NK-92 (cell line): ENCODE results near the gene FUT8.

Source experiments
- DNase-seq: peaks from one replicate; lab custom pipeline; 2025; ENCODE audit not compliant: unreplicated experiment; lab: John Stamatoyannopoulos, UW

FUT8 gene

DNA sequence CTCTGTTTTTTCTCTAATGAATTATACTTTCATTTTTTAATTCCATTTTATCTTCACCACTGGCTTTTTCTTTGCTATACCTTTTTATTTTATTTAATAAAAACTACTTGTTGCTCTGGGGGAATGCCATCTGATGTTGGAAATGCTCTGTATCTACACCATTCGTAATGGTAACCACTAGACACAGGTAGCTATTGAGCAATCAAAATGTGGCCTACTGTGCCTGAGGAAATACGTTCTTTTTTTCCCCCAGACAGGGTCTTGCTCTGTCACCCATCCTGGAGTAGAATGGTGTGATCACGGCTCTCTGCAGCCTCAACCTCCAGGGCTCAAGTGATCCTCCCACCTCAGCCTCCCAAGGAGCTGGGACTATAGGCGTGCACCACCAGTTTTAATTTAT lies 140.2 kb downstream of the FUT8 start:
- DNase-seq: no peak

DNA sequence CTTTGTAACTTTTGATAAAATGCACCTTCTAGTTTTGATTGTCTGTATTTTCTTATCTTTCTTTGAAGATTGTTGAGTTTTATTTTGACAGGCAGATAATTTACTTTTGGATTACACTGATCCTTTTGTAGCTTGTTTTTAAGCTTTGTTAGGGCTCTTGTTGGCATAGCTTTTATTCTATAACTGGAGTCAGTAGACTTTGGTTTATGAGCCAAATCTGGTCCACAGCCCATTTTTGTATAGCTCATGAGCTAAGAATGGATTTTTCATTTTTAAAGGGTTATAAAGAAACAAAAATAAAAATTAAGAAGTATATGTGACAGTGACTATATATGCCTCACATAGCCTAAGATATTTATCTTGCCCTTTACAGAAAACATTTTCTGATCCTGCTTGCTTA lies 142.3 kb downstream of the FUT8 start:
- no peak for DNase-seq

DNA sequence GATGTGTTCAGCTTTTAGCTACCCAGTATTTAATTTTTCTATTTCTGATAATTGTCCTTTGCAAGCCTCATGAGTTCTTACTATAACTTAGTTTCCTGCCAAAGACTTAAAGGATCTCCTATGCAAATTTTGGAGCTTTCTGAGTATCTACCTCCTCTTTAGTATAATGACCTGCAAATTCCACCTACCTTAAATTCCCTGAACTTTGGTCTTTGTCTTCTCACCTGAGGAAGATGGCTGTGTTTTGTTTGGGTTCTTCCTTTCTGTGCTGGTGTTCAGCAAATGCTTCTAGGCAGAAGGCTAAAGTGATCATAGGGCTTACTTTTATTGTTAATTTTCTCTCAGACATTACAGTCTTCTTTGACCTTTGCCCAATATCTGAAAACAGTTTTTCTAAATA lies 142.8 kb downstream of the FUT8 start:
- DNase-seq: no peak

DNA sequence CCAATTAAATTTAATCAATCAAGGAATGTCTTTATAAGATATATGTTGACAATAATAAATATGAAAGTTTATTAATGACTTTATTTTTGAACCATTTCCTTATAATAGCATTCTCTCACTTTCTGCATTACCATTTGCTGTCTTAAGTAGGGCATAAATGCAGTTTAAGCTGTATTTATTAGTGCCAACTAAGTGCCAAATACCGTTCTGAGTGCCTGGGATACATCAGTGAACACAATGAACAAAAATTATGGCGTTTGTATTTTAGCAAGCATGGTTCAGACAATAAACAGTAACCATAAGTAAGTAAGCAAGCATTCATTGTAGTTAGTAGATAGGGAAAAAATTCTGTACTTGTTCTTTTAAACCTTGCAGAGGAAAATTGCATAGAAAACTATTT lies 145.8 kb downstream of the FUT8 start:
- no peak for DNase-seq

DNA sequence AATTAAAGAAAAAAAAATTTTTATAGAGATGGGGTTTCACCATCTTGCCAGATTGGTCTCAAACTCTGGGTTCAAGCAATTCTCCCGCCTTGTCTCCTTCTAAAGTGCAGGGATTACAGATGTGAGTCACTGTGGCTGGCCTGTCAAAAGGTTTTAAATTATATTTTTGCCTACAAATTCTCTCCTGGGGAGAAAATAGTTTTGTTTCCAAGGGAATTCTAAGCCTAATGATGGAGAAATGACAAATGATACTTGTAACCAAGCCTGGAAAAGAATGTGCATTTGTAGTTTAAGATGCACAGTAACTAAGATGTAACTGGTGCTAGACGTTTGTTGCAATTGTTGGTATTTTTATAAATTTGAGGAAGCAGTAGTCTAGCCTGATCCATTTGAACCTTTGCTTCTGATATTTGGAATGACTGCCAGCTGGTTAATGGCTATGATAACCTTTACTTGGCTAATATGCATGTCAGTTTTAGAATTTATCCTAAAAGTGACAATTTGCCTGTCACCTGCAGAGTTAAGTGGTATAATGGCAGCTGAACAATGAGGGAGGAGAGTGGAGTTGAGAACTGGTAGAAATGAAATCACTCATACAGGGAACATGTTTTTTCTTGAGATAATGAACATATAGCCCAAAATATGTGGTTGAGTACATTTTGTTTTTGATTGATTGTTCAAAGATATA lies 148.0 kb downstream of the FUT8 start:
- no peak for DNase-seq

DNA sequence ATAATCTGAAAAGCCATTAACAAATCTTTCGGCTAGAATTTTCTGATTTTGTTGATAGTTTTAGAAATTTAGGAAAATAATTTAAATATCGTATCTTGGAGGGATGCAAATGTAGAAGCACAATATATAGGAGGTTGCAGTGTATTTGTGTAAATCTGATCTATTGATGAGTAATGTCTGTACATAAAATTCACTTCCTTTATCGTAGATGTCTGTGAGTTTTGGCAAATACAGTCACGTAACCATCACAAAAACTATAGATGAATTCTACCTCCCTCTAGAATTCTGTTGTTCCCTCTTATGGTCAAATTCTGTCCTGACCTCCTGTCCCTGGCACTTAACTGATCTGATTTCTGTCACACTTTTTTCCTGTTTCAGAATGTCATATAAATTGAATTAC lies 151.8 kb downstream of the FUT8 start:
- DNase-seq: no peak

DNA sequence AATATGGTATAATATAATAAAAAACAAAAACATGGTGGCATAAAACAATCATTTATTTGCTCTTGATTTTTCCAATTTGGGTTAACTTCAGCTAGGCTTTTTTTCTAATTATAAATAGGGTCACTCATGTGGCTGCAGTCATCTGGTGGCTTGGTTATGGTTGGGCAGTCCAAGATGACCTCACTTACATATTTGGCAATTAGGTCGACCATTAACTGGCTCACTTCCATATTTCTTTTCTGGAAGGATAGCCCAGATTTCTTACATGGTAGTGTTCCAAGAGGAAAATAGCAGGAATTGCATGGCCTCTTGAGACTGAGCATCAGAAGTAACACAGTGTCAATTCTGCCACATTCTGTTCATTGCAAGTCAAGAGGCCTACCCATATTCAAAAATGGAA lies 153.4 kb downstream of the FUT8 start:
- no peak for DNase-seq

DNA sequence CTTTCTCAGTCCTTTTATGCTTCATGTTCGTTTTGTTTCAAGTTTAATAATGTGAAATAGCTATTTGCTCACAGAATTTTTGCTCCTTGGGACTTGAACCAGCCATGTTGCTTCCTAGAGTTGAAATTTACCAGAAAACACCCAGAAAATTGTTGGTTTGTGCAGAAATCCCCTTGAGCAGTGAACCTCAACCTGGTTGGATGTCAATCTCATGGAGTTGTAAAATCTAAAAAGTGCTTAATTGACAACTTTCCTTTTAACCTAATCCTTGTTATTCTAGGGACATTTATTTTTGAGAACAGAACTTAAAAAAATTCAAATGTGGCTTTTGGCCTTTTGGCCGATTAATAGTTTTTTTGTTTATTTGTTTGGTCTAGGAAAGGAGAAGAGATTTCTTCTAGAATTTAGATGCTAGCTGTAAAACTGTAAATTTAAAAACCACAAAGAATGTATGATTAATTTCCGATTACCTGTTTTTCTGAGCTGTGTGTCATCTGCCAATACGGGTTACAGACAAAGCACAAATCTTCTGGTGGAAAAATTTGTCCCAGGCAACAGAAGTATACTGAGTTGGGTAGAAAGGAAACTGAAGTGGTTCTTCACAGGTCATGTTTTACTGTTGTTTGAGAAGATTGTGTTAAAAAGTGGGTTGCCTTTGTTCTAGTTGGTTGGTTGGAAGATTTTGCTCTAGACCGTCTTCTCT lies 154.4 kb downstream of the FUT8 start:
- DNase-seq: no peak

DNA sequence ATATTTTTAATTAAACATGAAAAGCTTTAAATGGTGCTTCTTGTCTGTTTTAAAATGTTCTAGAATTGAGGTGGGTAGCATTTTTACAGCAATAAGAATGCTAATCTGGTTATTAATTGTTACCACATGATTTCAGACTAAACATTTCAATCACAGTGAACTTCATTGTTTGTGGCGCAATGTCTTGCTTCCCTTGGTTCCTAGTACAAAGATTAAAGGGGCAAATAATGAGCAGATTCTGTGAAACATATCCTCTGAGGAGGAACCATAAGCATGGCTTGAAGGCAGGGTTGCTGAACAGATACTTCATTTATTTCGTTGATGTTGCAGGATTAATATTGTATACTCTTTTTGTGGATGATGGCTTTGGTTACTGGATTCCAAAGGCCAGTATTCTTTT lies 162.1 kb downstream of the FUT8 start:
- no peak for DNase-seq

DNA sequence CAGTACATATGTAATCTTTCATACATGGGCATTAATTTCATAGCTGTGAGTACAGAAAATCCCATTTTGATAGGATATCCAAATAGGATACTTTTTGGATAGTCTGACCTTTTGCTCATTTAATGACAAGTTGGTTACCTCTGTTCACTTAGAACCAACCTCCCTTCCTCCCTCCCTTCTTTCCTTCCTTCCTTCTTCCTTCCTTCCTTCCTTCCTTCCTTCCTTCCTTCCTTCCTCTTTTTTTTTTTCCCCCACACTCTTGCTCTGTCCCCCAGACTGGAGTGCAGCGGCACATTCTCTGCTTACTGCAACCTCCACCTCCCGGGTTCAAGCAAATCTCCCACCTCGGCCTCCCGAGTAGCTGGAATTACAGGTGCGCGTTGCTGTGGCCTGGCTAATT lies 162.9 kb downstream of the FUT8 start:
- DNase-seq: no peak

DNA sequence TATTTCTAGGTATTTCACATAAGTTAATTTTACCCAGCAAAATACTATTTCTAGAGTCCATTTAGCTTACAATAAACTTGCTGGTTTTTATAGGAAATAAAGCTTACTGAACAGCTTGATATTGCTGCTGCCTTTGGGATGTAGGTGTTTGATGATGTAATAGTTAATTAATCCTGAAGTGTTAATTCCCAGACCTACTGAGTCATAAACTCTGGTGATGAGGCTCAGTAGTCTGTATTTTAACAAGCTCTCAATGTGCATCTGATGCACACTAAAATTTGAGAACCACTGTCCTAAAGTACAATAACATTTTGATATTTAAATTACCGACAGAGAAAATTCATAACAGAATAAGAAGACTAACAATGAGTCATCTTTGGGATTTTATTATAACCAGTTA lies 168.4 kb downstream of the FUT8 start:
- DNase-seq: no peak

DNA sequence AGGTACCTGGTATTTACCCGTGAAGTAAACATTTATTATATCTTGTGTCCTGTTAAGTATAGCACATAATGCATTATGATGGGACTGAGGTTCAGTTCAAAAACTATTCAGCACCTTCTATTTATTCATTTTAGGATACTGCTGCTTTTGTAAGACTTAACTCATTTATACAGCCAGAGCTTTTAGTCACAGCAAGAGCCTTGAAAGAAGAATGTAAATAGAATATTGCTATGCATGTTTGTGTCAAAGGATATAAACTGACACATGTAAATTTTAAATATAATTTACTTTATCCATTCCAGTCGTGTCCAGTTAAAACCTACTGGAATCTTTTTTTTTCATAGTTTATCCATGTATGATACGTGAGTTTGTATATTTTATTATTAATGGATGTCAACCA lies 168.8 kb downstream of the FUT8 start:
- DNase-seq: no peak

DNA sequence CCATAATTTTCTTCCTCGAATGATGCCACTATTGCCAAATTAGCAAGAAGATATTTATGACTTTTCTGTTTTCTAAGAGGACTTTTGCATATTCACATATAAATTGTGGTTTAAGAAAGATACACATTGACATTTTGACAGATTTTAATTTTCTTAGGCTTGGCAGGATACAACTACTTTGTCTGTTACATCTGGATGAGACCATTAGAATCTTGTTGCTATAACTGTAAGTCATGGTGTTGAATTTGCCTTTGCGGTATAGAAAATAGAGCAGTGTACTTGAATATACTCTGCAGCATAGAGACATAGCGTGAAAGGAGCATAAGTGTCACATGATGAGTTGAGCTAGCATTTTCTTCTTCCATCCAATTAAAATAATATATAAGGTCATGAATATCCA lies 169.3 kb downstream of the FUT8 start:
- DNase-seq: no peak

DNA sequence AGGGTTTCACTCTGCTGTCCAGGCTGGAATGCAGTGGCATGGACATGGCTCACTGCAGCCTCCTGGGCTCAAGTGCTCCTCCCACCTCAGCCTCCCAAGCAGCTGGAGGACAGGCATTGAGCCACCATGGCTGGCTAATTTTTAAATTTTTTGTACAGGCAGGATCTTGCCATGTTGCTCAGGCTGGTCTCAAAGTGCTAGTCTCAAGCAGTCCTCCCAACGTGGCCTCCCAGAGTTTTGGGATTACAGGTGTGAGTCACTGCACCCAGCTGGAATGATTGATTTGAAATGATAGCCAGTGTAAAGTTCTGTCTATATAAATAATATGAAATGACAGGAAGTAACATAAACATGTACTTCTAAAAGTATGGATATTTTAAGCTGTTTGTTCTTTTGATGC lies 172.7 kb downstream of the FUT8 start:
- no peak for DNase-seq

DNA sequence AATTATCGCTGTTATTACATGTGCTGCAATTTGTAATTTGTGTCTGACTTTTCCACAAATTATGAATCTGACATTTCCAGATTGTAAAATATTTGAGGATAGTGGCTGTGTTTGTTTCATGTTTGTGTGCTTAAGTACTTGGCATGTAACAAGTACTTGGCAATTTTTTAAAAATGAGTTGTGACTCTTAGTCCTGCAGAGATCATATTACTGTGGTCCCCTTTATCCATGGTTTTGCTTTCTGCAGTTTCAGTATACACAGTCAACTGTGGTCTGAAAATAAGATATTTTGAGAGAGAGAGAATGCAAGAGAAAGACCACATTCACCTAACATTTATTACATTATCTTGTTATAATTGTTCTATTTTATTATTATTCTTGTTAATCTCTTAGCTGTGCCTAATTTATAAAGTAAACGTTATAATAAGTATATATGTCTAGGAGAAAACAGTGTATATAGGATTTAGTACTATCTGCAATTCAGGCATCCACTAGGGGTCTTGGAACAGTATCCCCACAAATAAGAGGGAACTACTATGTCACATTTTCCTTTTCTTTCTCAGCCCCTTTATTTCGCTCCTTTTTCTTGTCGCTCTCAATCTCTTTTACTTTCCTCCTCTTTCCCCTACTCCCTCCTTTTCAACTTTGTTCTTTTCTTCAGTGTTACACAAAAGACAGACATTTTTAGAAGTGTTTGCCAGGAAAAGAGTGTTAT lies 176.1 kb downstream of the FUT8 start:
- no peak for DNase-seq

DNA sequence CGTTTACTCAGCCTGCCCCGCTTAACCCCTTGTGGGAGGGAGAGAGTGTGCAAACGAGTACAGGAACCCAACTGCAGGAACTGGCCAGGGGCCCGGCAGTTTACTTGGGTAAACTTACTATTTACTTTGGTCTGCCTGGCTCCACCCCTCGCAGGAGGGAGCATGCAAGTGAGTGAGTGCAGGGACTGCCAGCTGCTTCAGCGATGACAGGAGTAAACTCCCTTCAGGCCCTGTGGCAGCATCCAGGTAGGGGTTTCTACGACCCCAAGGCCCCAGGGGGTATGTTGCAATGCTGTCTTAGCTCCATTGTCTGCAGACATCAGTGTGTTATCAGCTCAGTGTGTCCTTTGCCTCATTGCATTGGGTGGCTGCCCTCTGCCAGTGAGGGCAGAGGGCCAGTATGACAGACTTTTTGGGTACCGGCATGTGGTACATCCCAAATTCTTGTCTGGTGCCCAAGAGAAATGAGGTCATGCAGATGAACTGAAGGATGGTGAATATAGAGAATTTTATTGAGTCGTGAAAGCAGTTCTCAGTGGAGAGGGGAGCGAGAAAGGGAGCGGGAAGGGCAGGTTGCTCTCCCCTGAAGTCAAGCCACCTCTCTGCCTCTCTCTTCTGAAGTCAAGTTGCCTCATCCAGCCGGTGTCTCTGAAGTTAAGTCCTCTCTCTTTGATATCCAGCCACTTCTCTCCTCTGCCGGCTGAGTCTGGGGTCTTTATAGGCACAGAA lies 181.8 kb downstream of the FUT8 start:
- DNase-seq: no peak

DNA sequence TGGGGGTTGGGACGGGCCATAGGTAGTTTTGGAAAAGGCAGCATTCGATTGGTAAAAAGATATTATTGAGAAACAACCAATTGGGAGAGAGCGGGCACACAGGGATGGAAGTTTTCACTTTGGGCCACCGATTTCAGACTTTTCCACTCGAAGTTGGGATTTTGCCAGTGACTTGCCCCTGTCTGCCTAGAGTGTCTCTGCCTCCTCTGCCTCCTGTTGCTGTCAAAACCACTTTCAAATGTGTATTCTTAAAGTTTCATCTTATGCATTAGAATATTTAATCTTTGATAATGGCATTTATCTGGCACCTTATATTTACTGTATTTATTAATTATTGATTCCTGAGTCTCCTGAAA lies 182.3 kb downstream of the FUT8 start:
- DNase-seq: no peak

DNA sequence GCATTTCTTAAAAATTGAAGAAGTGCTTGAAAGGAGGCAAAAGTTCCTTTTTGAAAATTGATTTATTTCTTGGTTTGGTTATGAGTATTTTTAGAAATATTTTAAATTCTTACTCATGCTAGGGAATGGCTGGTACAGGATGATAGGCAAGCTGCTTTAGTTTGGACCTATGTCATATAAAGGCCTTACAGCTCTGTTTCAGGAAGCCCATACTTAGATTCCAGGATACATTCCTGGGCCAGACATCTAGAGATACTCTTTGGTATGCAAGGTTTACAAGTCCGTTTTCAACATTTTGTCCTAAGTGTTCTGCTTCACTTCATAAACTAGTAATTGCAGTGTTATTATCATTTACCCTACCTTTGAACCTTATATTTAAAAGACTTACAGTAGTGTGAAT lies 186.8 kb downstream of the FUT8 start:
- DNase-seq: no peak

DNA sequence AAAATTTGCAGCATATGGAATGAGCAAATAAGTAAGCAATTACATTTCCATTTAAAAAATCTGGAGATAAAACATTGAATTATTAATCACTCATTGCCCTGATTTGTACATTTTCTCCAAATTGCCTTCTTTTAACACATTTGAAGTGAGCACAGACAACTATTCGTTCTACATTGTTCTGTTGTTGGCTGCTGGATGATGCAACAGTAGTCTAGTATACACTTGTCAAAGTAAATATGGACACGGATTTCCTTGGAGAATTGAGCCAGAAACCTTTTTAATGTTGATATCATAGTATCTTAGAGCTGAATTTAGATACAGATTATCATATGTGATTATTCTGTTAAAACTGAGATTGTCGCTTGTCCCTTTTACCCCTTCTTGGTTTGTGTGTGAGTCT lies 188.2 kb downstream of the FUT8 start:
- DNase-seq: no peak

DNA sequence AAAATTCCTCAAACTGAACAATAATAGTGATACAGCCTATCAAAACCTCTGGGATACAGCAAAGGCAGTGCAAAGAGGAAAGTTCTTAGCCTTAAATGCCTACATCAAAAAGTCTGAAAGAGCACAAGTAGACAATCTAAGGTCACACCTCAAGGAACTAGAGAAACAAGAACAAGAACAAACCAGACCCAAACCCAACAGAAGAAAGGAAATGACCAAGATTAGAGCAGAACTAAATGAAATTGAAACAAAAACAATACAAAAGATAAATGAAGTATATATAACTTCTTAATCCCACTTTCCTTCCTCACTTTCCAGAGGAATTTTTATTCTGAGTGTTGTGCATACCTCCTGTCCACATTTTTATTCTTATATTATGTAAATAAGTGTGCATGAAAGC lies 192.0 kb downstream of the FUT8 start:
- DNase-seq: no peak

DNA sequence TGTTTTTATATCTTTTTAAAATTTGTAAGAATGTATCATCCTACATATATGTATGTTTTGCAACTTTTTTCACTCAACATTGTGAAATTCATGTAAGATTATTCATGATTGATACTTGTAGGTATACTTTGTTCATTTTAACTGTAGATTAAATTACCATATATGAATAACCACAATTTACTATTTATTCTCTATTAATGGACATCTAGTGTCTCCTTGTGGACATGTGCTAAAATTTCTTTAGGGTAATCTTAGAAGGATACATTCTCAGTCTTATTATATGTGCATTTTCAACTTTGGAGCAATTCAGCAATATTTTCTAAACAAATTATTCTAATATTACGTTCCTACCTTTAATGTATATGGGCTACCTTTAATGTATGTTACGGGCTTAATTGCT lies 192.4 kb downstream of the FUT8 start:
- DNase-seq: no peak

DNA sequence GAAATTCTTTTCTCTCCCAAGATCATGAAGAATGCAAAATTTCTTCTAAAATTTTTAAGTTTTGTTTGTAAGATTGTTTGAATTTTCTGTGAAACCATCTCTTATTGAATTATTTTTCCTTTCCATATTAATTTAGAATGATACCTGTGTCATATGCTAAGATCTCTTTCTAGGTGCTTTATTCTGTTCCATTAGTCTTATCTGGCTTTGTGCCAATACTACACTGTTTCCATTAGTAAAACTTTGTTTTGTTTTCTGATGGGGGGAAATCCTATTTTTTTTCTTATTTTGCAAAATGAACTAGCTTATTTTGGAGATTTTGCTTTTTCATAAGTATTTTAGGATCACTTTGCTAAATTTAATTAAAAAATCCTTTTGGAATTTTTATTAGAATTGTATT lies 193.9 kb downstream of the FUT8 start:
- DNase-seq: no peak
